ENCODE measurements around the gene GLT1D1. TPM values are rescaled to one million over a fixed set of nuclear protein-coding genes. Genes with fewer than 3 reads are reported as not detected.
A peak's percentile ranks its signal among the peaks of the same experiment; 100 is the strongest.

GLT1D1 gene
- total RNA-seq, 3 donors from 2014 or later, result 0.16 to 0.73 (median 0.33) TPM

- H3K27me3 ChIP-seq, result no peaks in the 10 kb centered on the region
- no peaks in the 10 kb centered on the region for H3K9me3 ChIP-seq
- no peaks in the 10 kb centered on the region for H3K36me3 ChIP-seq
- no peak for TF ChIP-seq POLR2AphosphoS5 (IDR thresholded peaks at IDR 0.05)
- no peak for TF ChIP-seq POLR2A (IDR thresholded peaks at IDR 0.05)
- intact Hi-C loops (cut with DNase I; ENCODE audit: low total_unique reads), result no loop called here
- H3K4me1 ChIP-seq, result peaks cover 0 to 12% of the 10 kb centered on the region in 2 donors
- H3K27ac ChIP-seq, result peak overlapping the region in 1 of 2 donors; percentile 22
- no peak for DNase-seq (ENCODE audit: low spot score in 2 of 2)
- no peak overlapping the region for H3K4me3 ChIP-seq
Measured at GRCh38 chr12:128820723-128821432, 32.4 kb upstream of the GLT1D1 start.

- no peaks in the 10 kb centered on the region for H3K27me3 ChIP-seq
- intact Hi-C loops (cut with DNase I; ENCODE audit: low total_unique reads), result no loop called here
- H3K36me3 ChIP-seq, result no peaks in the 10 kb centered on the region
- H3K4me1 ChIP-seq, result peaks cover 0 to 12% of the 10 kb centered on the region in 2 donors
- H3K4me3 ChIP-seq, result peak overlapping the region; percentile 89 to 94 (median 94)
- H3K9me3 ChIP-seq, result peaks cover 0 to 6% of the 10 kb centered on the region in 2 donors
- peak overlapping the region; percentile 84 to 92 for H3K27ac ChIP-seq
- no peak for DNase-seq (ENCODE audit: low spot score in 2 of 2)
- TF ChIP-seq POLR2A (IDR thresholded peaks at IDR 0.05), result no peak
- no peak for TF ChIP-seq CTCF (IDR thresholded peaks at IDR 0.05)
- no peak for TF ChIP-seq POLR2AphosphoS5 (IDR thresholded peaks at IDR 0.05)
Measured at GRCh38 chr12:128823216-128823915, 29.9 kb upstream of the GLT1D1 start.

- Histone ChIP-seq H3K27me3 (no peaks in the 10 kb centered on the region), H3K4me3 (peak within 1 kb of the TSS; percentile 89 to 94 (median 94)), H3K36me3 (no peaks in the 10 kb centered on the region), H3K4me1 (peaks cover 0 to 12% of the 10 kb centered on the region in 2 donors), H3K27ac (peak within 1 kb of the TSS; percentile 84 to 92), H3K9me3 (peaks cover 0 to 6% of the 10 kb centered on the region in 2 donors)
- peak; percentile 94 to 95 for DNase-seq (ENCODE audit: low spot score in 2 of 2)
- TF ChIP-seq CTCF (IDR thresholded peaks at IDR 0.05) (no peak), POLR2A (IDR thresholded peaks at IDR 0.05) (peak; percentile 85), POLR2AphosphoS5 (IDR thresholded peaks at IDR 0.05) (peak; percentile 88 to 93 (median 93))
- intact Hi-C loops (cut with DNase I; ENCODE audit: low total_unique reads), result no loop called here
Measured at GRCh38 chr12:128823916-128824839, 29.1 kb upstream of the GLT1D1 start, which contains the start of gene SLC15A4. Gene SLC15A4 (minus strand): TSS chr12:128823958. CDS start chr12:128823943, 15 bp downstream.

- no peaks in the 10 kb centered on the region for H3K36me3 ChIP-seq
- no peak overlapping the region for H3K27ac ChIP-seq
- H3K27me3 ChIP-seq, result no peaks in the 10 kb centered on the region
- no peak for TF ChIP-seq CTCF (IDR thresholded peaks at IDR 0.05)
- TF ChIP-seq POLR2A (IDR thresholded peaks at IDR 0.05), result no peak
- TF ChIP-seq POLR2AphosphoS5 (IDR thresholded peaks at IDR 0.05), result no peak
- intact Hi-C loops (cut with DNase I; ENCODE audit: low total_unique reads), result no loop called here
- no peak overlapping the region for H3K4me3 ChIP-seq
- no peak for DNase-seq (ENCODE audit: low spot score in 2 of 2)
- peaks cover 0 to 6% of the 10 kb centered on the region in 2 donors for H3K9me3 ChIP-seq
- peaks cover 0 to 12% of the 10 kb centered on the region in 2 donors for H3K4me1 ChIP-seq
Measured at GRCh38 chr12:128825835-128826234, 27.4 kb upstream of the GLT1D1 start.

- Histone ChIP-seq H3K4me1 (peaks cover 0 to 2% of the 10 kb centered on the region in 2 donors), H3K27me3 (no peaks in the 10 kb centered on the region), H3K36me3 (no peaks in the 10 kb centered on the region), H3K4me3 (no peak overlapping the region), H3K9me3 (peaks cover 0 to 6% of the 10 kb centered on the region in 2 donors), H3K27ac (no peak overlapping the region)
- intact Hi-C loops (cut with DNase I; ENCODE audit: low total_unique reads), result no loop called here
- TF ChIP-seq CTCF (IDR thresholded peaks at IDR 0.05) (no peak), POLR2AphosphoS5 (IDR thresholded peaks at IDR 0.05) (no peak)
- no peak for DNase-seq (ENCODE audit: low spot score in 2 of 2)
Measured at GRCh38 chr12:128827724-128828123, 25.6 kb upstream of the GLT1D1 start.

All from breast epithelium (tissue), 4 donors.